GM12873 (cell line): ENCODE data around the gene FKBP8.

Experiments used
- CTCF ChIP-seq: IDR thresholded peaks from 2 replicates; pipeline ENCODE4 v1.5.1; 2012; ENCODE audit warnings: low read depth, mild to moderate bottlenecking, moderate library complexity, low read length, control low read depth; ENCODE audit not compliant: insufficient read depth; ENCODE audit errors: missing control alignments

The FKBP8 gene

GRCh38 chr19:18502246-18502637, 41.1 kb downstream of the FKBP8 start:
- TF ChIP-seq CTCF, result no peak

- TF ChIP-seq CTCF, result no peak
Observed at GRCh38 chr19:18501832-18502231, 41.5 kb downstream of the FKBP8 start.

- TF ChIP-seq CTCF, result no peak
Observed at GRCh38 chr19:18501351-18501750, 42.0 kb downstream of the FKBP8 start.

DNA sequence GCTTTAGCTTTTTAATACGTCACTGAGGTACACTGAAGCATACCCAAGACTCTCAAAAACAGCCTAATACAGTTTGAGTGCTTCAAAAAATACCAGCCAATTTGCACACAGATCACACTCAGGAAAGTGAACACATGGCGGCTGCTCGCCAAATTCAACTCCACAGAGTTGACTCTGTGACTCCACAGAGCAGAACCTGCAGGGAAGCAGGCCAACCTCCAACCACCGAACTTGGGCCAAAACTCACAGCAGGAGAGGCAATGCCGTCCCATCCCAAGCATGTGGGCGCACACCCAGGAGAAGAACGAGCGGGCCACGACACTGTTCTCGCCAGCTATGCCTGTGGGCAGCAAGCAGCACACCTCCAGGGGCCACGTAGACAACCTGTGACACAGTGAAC, 42.6 kb downstream of the FKBP8 start:
- no peak for TF ChIP-seq CTCF

GRCh38 chr19:18500376-18500775, 43.0 kb downstream of the FKBP8 start:
- no peak for TF ChIP-seq CTCF

DNA sequence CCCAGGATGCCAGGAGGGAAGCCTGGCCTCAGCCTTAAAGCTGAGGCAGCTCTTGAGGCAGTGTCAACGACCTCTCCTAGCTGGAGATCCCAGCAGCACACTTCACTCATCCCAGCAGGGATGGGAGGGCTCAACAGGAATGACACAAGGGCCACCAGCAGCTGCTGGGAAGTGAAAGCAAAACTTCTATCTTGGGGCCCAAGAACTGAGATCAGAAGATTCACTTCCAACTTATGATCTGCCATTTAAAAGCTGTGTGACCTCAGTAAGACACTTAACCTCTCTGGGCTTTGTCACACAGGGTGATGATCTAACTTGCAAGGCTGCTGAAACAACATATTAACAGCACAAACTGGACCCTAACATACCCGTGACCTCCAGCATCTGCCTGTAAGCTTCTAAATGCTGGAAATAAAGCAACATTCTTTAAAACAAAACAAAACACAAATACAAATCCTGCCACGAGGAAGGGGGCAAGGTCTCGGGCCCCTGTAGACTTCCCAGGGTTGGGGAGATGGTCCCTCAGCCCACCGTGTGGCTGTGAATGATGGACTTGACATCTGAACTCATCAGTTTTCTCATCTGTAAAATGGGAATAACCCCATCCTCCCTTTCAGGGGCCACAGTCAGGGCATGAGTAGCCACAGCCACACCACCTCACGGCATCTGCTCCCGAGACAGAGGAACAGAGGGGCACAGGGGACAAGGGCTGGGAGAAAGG, 44.2 kb downstream of the FKBP8 start:
- TF ChIP-seq CTCF, result no peak

DNA sequence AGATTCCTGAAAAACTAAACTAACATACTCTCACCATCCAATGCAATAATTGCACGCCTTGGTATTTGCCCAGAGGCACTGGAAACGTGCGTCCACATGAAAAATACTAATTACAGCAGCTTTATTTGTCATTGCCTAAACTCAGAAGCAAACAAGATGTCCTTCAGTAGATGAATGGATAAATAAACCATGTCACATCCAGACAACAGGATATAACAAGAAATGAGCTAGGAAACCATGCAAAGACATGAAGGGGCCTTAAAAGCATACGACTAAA, 46.5 kb downstream of the FKBP8 start:
- TF ChIP-seq CTCF, result no peak
